ENCODE data around the gene MMAB.

DNA sequence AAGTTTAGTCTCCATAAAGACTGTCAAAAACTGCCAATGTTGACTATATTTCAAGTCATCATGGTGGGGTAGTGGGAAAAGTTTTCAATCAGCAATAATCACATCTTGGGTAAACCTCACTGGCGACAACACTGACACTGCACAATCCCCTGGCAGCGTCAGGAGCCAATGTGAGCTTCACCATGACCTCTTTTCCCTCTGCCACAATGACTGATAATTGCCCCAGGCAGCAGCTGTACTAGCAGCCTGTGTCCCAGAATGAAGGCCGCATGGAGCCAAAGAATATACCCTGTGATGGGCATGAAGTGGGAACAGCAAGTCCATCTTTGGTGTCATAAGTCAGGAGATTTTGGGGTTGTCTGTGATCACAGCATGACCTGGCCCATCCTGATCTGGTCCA lies 5.3 kb downstream of the MMAB start:
- TF ChIP-seq, protein P1, sequence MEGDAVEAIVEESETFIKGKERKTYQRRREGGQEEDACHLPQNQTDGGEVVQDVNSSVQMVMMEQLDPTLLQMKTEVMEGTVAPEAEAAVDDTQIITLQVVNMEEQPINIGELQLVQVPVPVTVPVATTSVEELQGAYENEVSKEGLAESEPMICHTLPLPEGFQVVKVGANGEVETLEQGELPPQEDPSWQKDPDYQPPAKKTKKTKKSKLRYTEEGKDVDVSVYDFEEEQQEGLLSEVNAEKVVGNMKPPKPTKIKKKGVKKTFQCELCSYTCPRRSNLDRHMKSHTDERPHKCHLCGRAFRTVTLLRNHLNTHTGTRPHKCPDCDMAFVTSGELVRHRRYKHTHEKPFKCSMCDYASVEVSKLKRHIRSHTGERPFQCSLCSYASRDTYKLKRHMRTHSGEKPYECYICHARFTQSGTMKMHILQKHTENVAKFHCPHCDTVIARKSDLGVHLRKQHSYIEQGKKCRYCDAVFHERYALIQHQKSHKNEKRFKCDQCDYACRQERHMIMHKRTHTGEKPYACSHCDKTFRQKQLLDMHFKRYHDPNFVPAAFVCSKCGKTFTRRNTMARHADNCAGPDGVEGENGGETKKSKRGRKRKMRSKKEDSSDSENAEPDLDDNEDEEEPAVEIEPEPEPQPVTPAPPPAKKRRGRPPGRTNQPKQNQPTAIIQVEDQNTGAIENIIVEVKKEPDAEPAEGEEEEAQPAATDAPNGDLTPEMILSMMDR (IDR thresholded peaks at IDR 0.05 in 2 of 3, conservative IDR thresholded peaks at IDR 0.05 in 1 of 3; ENCODE audit: borderline replicate concordance in 1 of 3, insufficient read depth in 1 of 3, low read depth in 2 of 3, low read length in 2 of 3), result no peak
- no peak for TF ChIP-seq POLR2AphosphoS5 (IDR thresholded peaks at IDR 0.05; ENCODE audit: low read depth, low read length)
